HL-60 (cell line): ENCODE results near the gene LONP2.

Source experiments
- GABPA ChIP-seq: IDR thresholded peaks from 2 replicates; pipeline ENCODE4 v1.6.1; 2012; ENCODE audit warnings: low read depth
- POLR2AphosphoS5 ChIP-seq: IDR thresholded peaks from 2 replicates; pipeline ENCODE4 v1.6.1; 2012; ENCODE audit warnings: low read depth
- REST ChIP-seq: IDR thresholded peaks from 2 replicates; pipeline ENCODE4 v1.6.1; 2012; ENCODE audit warnings: low read depth; ENCODE audit not compliant: insufficient replicate concordance
- SPI1 ChIP-seq: IDR thresholded peaks from 2 replicates; pipeline ENCODE4 v1.6.1; 2012; ENCODE audit warnings: low read depth, mild to moderate bottlenecking, borderline replicate concordance
- TF ChIP-seq, protein P1 (sequence below): IDR thresholded peaks from one replicate; pipeline ENCODE4 v1.5.1; 2011; ENCODE audit warnings: low read length, control low read depth, inconsistent platforms; ENCODE audit not compliant: insufficient read depth

- no peak for TF ChIP-seq POLR2AphosphoS5
- TF ChIP-seq, protein P1, sequence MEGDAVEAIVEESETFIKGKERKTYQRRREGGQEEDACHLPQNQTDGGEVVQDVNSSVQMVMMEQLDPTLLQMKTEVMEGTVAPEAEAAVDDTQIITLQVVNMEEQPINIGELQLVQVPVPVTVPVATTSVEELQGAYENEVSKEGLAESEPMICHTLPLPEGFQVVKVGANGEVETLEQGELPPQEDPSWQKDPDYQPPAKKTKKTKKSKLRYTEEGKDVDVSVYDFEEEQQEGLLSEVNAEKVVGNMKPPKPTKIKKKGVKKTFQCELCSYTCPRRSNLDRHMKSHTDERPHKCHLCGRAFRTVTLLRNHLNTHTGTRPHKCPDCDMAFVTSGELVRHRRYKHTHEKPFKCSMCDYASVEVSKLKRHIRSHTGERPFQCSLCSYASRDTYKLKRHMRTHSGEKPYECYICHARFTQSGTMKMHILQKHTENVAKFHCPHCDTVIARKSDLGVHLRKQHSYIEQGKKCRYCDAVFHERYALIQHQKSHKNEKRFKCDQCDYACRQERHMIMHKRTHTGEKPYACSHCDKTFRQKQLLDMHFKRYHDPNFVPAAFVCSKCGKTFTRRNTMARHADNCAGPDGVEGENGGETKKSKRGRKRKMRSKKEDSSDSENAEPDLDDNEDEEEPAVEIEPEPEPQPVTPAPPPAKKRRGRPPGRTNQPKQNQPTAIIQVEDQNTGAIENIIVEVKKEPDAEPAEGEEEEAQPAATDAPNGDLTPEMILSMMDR, result no peak
- TF ChIP-seq REST, result no peak
- no peak for TF ChIP-seq GABPA
- TF ChIP-seq SPI1, result no peak
Observed at GRCh38 chr16:48342591-48342990, 98.5 kb downstream of the LONP2 start.
